Fibroblast of lung (primary cell): Measurements from ENCODE around the gene VMAC. TPM values are rescaled to one million over a fixed set of nuclear protein-coding genes. Genes with fewer than 3 reads are reported as not detected.

Source experiments
- DNase-seq, 2 donors: peaks; one replicate each; pipeline versions ENCODE4 v3.0.0 to v3.0.0-alpha.2; 2010; ENCODE audit warnings: low read depth in 2 of 2
- H2AFZ ChIP-seq: 2 replicates; pipeline ENCODE4 v1.5.1; 2012; ENCODE audit warnings: low read length, control low read depth, inconsistent platforms
- H3K27ac ChIP-seq: 2 replicates; pipeline ENCODE4 v1.5.1; 2011; ENCODE audit warnings: low read length, control low read depth; ENCODE audit not compliant: insufficient read depth
- H3K27me3 ChIP-seq: 2 replicates; pipeline ENCODE4 v1.5.1; 2011; ENCODE audit warnings: mild to moderate bottlenecking, low read length; ENCODE audit not compliant: control insufficient read depth, insufficient read depth
- H3K36me3 ChIP-seq: 2 replicates; pipeline ENCODE4 v1.5.1; 2011; ENCODE audit warnings: low read length; ENCODE audit not compliant: control insufficient read depth, insufficient read depth
- H3K4me1 ChIP-seq: 2 replicates; pipeline ENCODE4 v1.5.1; 2011; ENCODE audit warnings: low read length; ENCODE audit not compliant: control insufficient read depth, insufficient read depth; ENCODE audit errors: extremely low read depth
- H3K4me2 ChIP-seq: 2 replicates; pipeline ENCODE4 v1.5.1; 2011; ENCODE audit warnings: low read length, control low read depth; ENCODE audit not compliant: insufficient read depth; ENCODE audit errors: extremely low read depth
- H3K4me3 ChIP-seq, 4 experiments: fragments of 200-600 bp in 1 of 4; sonication (generic) in 1 of 4; replicated peaks in 1 of 4; 2 replicates each; pipeline ENCODE4 v1.5.1; 2011 to 2016; ENCODE audit warnings: low read length in 4 of 4, low read depth in 3 of 4, mild to moderate bottlenecking in 3 of 4, control low read depth in 2 of 4, inconsistent platforms in 1 of 4, mixed read lengths in 1 of 4; ENCODE audit not compliant: insufficient read depth in 1 of 4; ENCODE audit errors: control extremely low read depth in 1 of 4
- H3K79me2 ChIP-seq: 2 replicates; pipeline ENCODE4 v1.5.1; 2012; ENCODE audit warnings: mild to moderate bottlenecking, low read length, inconsistent platforms; ENCODE audit not compliant: control insufficient read depth, insufficient read depth
- H3K9ac ChIP-seq: 2 replicates; pipeline ENCODE4 v1.5.1; 2011; ENCODE audit warnings: mild to moderate bottlenecking, low read length, control low read depth; ENCODE audit not compliant: insufficient read depth
- H3K9me3 ChIP-seq: 2 replicates; pipeline ENCODE4 v1.5.1; 2012; ENCODE audit warnings: low read depth, low read length; ENCODE audit not compliant: control insufficient read depth, insufficient read depth
- H4K20me1 ChIP-seq: 2 replicates; pipeline ENCODE4 v1.5.1; 2011; ENCODE audit warnings: low read length; ENCODE audit not compliant: control insufficient read depth, insufficient read depth; ENCODE audit errors: extremely low read depth
- CTCF ChIP-seq, 2 donors: IDR thresholded peaks in 1 of 2; conservative IDR thresholded peaks in 1 of 2; 1 replicate in 1 of 2; 2 replicates in 1 of 2; pipeline ENCODE4 v1.5.1; 2011 to 2012; ENCODE audit warnings: low read length in 2 of 2, control low read depth in 1 of 2, inconsistent platforms in 1 of 2, low read depth in 1 of 2, mild to moderate bottlenecking in 1 of 2
- EZH2 ChIP-seq: IDR thresholded peaks from 2 replicates; pipeline ENCODE4 v1.5.1; 2012; ENCODE audit warnings: low read length, control low read depth, mild to moderate bottlenecking; ENCODE audit errors: missing control alignments
- polyA plus RNA-seq, 2 donors: library from polyadenylated mRNA; depleted of rRNA in 1 of 2; stranded (reverse) in 1 of 2; unstranded in 1 of 2; fragments of >200 nt; gene quantifications; 2 replicates each; pipeline ENCODE4 v1.2.1, GENCODE V29; 2011 to 2012; ENCODE audit warnings: missing spikeins in 1 of 2
- total RNA-seq: library from RNA; depleted of rRNA; stranded (reverse); fragments of >200 nt; gene quantifications from 2 replicates; pipeline ENCODE4 v1.2.1, GENCODE V29; 2014

Gene VMAC
- total and polyA plus RNA-seq, 2 donors (not counting 1 experiment from before 2014, with no cell fraction given) = 1.7 to 8.3 TPM

GRCh38 chr19:5936292-5936592 lies 31.6 kb downstream of the VMAC start:
- peaks cover 11% of the 10 kb centered on the region for H3K36me3 ChIP-seq
- H3K4me1 ChIP-seq = peaks cover 28% of the 10 kb centered on the region
- no peaks in the 10 kb centered on the region for H3K27me3 ChIP-seq
- no peak overlapping the region for H2AFZ ChIP-seq
- H3K4me2 ChIP-seq = no peak overlapping the region
- H3K27ac ChIP-seq = peak overlapping the region; percentile 82
- DNase-seq = no peak
- TF ChIP-seq EZH2 (no peak), CTCF (conservative IDR thresholded peaks at IDR 0.05 in 1 of 2, IDR thresholded peaks at IDR 0.05 in 1 of 2; ENCODE audit: low read depth in 1 of 2, low read length in 2 of 2) (no peak)
- no peaks in the 10 kb centered on the region for H4K20me1 ChIP-seq
- no peak overlapping the region for H3K9ac ChIP-seq
- H3K9me3 ChIP-seq = no peaks in the 10 kb centered on the region
- H3K4me3 ChIP-seq = no peak overlapping the region
- peaks cover 14% of the 10 kb centered on the region for H3K79me2 ChIP-seq

- H3K36me3 ChIP-seq = peaks cover 9% of the 10 kb centered on the region
- no peaks in the 10 kb centered on the region for H3K27me3 ChIP-seq
- H3K9me3 ChIP-seq = no peaks in the 10 kb centered on the region
- H3K4me3 ChIP-seq = no peak overlapping the region
- no peak for DNase-seq
- TF ChIP-seq CTCF (conservative IDR thresholded peaks at IDR 0.05 in 1 of 2, IDR thresholded peaks at IDR 0.05 in 1 of 2; ENCODE audit: low read depth in 1 of 2, low read length in 2 of 2) = no peak
- no peak for TF ChIP-seq EZH2
- peaks cover 30% of the 10 kb centered on the region for H3K4me1 ChIP-seq
- H4K20me1 ChIP-seq = no peaks in the 10 kb centered on the region
- H3K4me2 ChIP-seq = no peak overlapping the region
- H2AFZ ChIP-seq = no peak overlapping the region
- H3K9ac ChIP-seq = no peak overlapping the region
- H3K27ac ChIP-seq = no peak overlapping the region
- H3K79me2 ChIP-seq = peaks cover 21% of the 10 kb centered on the region
These were observed 32.9 kb downstream of the VMAC start for GRCh38 chr19:5937550-5937949.

GRCh38 chr19:5940260-5941208 lies 35.9 kb downstream of the VMAC start:
- Histone ChIP-seq H3K27ac (no peak overlapping the region), H3K4me2 (no peak overlapping the region), H3K9me3 (no peaks in the 10 kb centered on the region), H4K20me1 (no peaks in the 10 kb centered on the region), H3K36me3 (peaks cover 3% of the 10 kb centered on the region), H3K27me3 (no peaks in the 10 kb centered on the region), H3K4me1 (peaks cover 24% of the 10 kb centered on the region), H2AFZ (no peak overlapping the region), H3K4me3 (no peak overlapping the region), H3K79me2 (peaks cover 18% of the 10 kb centered on the region), H3K9ac (no peak overlapping the region)
- no peak for DNase-seq
- TF ChIP-seq CTCF (conservative IDR thresholded peaks at IDR 0.05 in 1 of 2, IDR thresholded peaks at IDR 0.05 in 1 of 2; ENCODE audit: low read depth in 1 of 2, low read length in 2 of 2) = no peak
- TF ChIP-seq EZH2 = no peak
